Measurements from ENCODE around the gene AQP6. TPM values are rescaled to one million over a fixed set of nuclear protein-coding genes. Genes with fewer than 3 reads are reported as not detected.

AQP6 gene, protein sequence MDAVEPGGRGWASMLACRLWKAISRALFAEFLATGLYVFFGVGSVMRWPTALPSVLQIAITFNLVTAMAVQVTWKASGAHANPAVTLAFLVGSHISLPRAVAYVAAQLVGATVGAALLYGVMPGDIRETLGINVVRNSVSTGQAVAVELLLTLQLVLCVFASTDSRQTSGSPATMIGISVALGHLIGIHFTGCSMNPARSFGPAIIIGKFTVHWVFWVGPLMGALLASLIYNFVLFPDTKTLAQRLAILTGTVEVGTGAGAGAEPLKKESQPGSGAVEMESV
- 0.10 and 0.20 TPM in 2 replicates for total RNA-seq

GRCh38 chr12:49972641-49973360 lies at the start of gene AQP6:
AQP6 (plus strand) TSS chr12:49972947; CDS start chr12:49973174, 227 bp downstream.

GRCh38 chr12:49950273-49951251 lies 22.2 kb upstream of the AQP6 start, which contains the start of gene AQP2:
AQP2 (plus strand) TSS chr12:49950737; CDS start chr12:49950831, 94 bp downstream.

GRCh38 chr12:49961111-49961922 lies 11.4 kb upstream of the AQP6 start, which contains the start of gene AQP5:
AQP5 (plus strand) TSS chr12:49961872; CDS start chr12:49962018, 146 bp downstream.

DNA sequence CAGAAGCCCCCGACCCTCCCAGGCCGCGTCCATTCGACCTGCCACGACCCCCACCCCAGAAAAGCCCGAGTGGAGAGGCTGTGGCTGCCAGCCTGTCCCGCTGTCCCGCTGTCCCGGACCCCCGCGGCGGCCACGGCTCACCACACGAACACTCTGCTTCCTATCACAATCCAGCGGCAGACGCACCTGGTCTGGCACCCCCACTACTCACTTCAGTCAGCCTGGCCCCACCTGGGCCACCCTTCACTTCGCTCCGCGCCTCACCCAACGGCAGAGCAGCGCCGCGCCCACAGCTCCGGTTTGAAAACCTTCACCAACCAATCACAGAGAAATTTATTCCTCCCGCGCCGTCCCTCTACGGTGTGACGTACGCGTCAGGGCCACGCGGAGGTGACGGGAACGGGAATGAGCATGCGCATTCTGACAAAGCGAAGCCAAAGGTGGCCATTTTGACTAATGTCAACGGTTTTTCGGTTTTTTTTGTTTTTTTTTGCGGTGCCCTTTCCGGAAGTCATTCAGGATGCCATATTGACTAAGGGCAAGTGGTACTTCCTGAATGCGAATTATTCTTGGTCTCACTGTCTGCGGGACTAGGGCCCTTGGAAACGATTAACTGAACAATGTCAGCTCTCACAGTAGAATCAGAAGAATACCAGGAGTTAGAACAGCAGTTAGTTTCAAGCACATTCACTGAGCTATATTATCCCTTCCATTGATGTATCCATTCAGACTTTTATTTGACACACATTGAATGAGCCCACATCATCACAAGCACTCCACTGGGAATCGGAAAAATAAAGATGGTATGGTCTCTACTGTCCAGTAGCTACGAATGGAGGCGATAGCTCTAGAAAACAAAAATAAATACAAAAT lies 52.7 kb downstream of the AQP6 start, which contains the start of gene RACGAP1:
TSS of gene RACGAP1 (minus strand) at position 308 of the 873 bp plus-strand sequence. CDS start 8,779 bp downstream, outside the sequence.

Other genes starting within 250 kb of the AQP6 start
- gene TMBIM6, start 231.4 kb upstream of the AQP6 start, total RNA-seq: 405 and 476 TPM in 2 replicates
- gene NCKAP5L, start 144.5 kb upstream of the AQP6 start, total RNA-seq: 16.7 and 21.8 TPM in 2 replicates
- 3.0 and 4.2 TPM in 2 replicates for gene BCDIN3D, start 129.8 kb upstream of the AQP6 start, total RNA-seq
- gene FAIM2, start 69.0 kb upstream of the AQP6 start, total RNA-seq: 3.7 and 8.3 TPM in 2 replicates
- gene AQP2, start 22.2 kb upstream of the AQP6 start, total RNA-seq: 0.07 TPM in 1 of 2 replicates, not detected in the other
- gene AQP5, start 11.1 kb upstream of the AQP6 start, total RNA-seq: 0.23 and 0.52 TPM in 2 replicates
- gene RACGAP1, start 52.5 kb downstream of the AQP6 start, total RNA-seq: 14.5 and 28.6 TPM in 2 replicates
- 3.5 and 3.6 TPM in 2 replicates for gene ASIC1, start 84.6 kb downstream of the AQP6 start, total RNA-seq
- gene SMARCD1, start 112.4 kb downstream of the AQP6 start, total RNA-seq: 31.9 and 37.6 TPM in 2 replicates
- gene GPD1, start 131.1 kb downstream of the AQP6 start, total RNA-seq: 0.13 and 0.20 TPM in 2 replicates
- 22.1 and 24.4 TPM in 2 replicates for gene COX14, start 139.3 kb downstream of the AQP6 start, total RNA-seq
- 72.0 and 77.0 TPM in 2 replicates for gene CERS5, start 194.4 kb downstream of the AQP6 start, total RNA-seq

Measured in smooth muscle cell of the pulmonary artery (primary cell).